K562 (cell line): ENCODE measurements around the gene TMOD3. TPM values are rescaled to one million over a fixed set of nuclear protein-coding genes. Genes with fewer than 3 reads are reported as not detected.

ENCODE experiments used
- ATF7 ChIP-seq: fragments of 450-650 bp; IDR thresholded peaks from 2 replicates; pipeline ENCODE4 v1.7.1; 2014; ENCODE audit warnings: mild to moderate bottlenecking, moderate library complexity
- HDAC2 ChIP-seq: fragments of 450-650 bp; IDR thresholded peaks from 2 replicates; pipeline ENCODE4 v1.6.1; 2016; ENCODE audit warnings: mild to moderate bottlenecking
- JUN ChIP-seq, 2 experiments: sonication (generic) in 1 of 2; formaldehyde crosslinking in 1 of 2; IDR thresholded peaks; 2 replicates each; pipeline versions ENCODE4 v1.6.1 to v1.8.0; 2012 to 2022; ENCODE audit warnings: borderline replicate concordance in 2 of 2, mild to moderate bottlenecking in 2 of 2, improper control_type of control experiment in 1 of 2, low read depth in 1 of 2, low read length in 1 of 2, missing genetic modification reagents in 1 of 2
- NFIX ChIP-seq: fragments of 250-450 bp; sonication (Bioruptor Pico); IDR thresholded peaks from 2 replicates; pipeline ENCODE4 v1.4.0; 2020; ENCODE audit warnings: low read depth, mild to moderate bottlenecking, moderate library complexity
- PCBP1 ChIP-seq: fragments of 200-400 bp; formaldehyde crosslinking; IDR thresholded peaks from 2 replicates; pipeline ENCODE4 v1.6.1; 2018; ENCODE audit warnings: mild to moderate bottlenecking, low read depth, low read length; ENCODE audit not compliant: poor library complexity, severe bottlenecking
- SMARCC2 ChIP-seq: fragments of 450-650 bp; IDR thresholded peaks from 2 replicates; pipeline ENCODE4 v1.6.1; 2017; ENCODE audit warnings: antibody characterized with exemption, moderate library complexity, mild to moderate bottlenecking, low read depth
- ZNF780A ChIP-seq: fragments of 250-450 bp; sonication (Bioruptor Pico); IDR thresholded peaks from 2 replicates; pipeline ENCODE4 v1.5.0; 2021; ENCODE audit warnings: mild to moderate bottlenecking
- polyA plus RNA-seq, 8 experiments: library from polyadenylated mRNA; depleted of rRNA in 4 of 8; stranded (reverse) in 5 of 8; unstranded in 3 of 8; fragments of >200 nt; fragmentation: Nextera tagmentation in 2 of 8; fragmentation: Illumina TruSeq in 1 of 8; extraction: Ambion mirVana in 2 of 8; extraction: Trizol in 1 of 8; gene quantifications; 2 replicates each; pipeline versions ENCODE4 v1.2.1 to v1.2.3, GENCODE V29; 2011 to 2014; ENCODE audit warnings: inconsistent platforms in 1 of 8, missing spikeins in 1 of 8
- total RNA-seq, 7 experiments: library from RNA; depleted of rRNA in 6 of 7; stranded (reverse); fragments of >200 nt in 6 of 7; fragmentation: Illumina TruSeq in 2 of 7; extraction: Trizol in 2 of 7; gene quantifications; 2 replicates each; pipeline versions ENCODE4 v1.2.1 to v1.2.3, GENCODE V29; 2011 to 2021; ENCODE audit warnings: low replicate concordance in 1 of 7
- TF ChIP-seq, protein P1 (sequence below), 2 experiments: fragments of 450-650 bp; IDR thresholded peaks; 2 replicates each; pipeline ENCODE4 v1.6.1; 2018; ENCODE audit warnings: mild to moderate bottlenecking in 2 of 2, low read depth in 1 of 2; ENCODE audit not compliant: partially characterized antibody in 2 of 2
- TF ChIP-seq, protein P2 (sequence below): fragments of 250-450 bp; sonication (Bioruptor Pico); IDR thresholded peaks from 2 replicates; pipeline ENCODE4 v1.8.0; 2021; ENCODE audit warnings: borderline replicate concordance, mild to moderate bottlenecking, moderate library complexity; ENCODE audit not compliant: poor library complexity, severe bottlenecking
- TF ChIP-seq, protein P3 (sequence below): sonication (generic); formaldehyde crosslinking; IDR thresholded peaks from 2 replicates; pipeline ENCODE4 v1.8.1; 2023; ENCODE audit warnings: missing genetic modification reagents, mild to moderate bottlenecking, borderline replicate concordance
- TF ChIP-seq, protein P4 (sequence below): IDR thresholded peaks from 2 replicates; pipeline ENCODE4 v1.6.1; 2012; ENCODE audit warnings: low read depth, low read length, improper control_type of control experiment, borderline replicate concordance

The TMOD3 gene
- total and polyA plus RNA-seq, 9 of the 15 experiments (the other 6 are each of a cell fraction or from before 2014, with no cell fraction given): 6.8 to 45.0 (median 30.9) TPM

DNA sequence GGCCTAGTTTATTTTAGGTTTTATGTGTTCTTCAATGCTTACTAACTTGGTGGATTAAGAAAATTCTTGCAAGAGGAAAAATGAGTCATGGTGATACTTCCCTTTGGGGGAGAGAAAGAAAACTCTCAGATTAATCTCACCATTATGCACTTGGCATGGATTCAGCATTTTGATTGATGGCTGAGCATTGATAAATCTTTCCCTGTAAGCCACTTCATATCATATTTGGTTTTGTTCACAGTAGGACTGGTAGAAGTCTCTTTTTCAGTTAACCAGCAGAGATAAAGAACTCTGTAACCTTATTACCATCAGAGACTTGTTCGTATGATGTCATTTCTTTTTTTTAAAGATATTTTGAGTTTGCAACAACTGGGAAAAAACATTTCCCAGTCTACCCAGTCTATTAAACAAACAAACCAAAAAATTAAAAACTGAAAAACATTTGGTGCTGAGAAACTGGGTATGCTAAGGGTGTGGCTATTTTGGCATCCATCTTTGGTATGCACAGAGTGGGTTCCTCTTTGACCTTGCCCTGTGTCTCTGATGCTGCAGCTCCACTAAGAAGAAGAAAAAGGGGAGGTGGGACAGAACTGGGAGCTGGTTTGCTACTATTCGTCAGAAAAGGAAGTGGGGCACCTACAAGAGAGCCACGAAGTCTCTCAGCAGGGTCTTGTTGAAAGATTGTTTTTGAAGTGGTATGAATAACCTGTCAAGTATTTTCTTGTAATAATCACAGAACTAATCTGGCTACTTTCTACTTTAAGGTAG lies 17.2 kb downstream of the TMOD3 start (continued):
- TF ChIP-seq, protein P1, sequence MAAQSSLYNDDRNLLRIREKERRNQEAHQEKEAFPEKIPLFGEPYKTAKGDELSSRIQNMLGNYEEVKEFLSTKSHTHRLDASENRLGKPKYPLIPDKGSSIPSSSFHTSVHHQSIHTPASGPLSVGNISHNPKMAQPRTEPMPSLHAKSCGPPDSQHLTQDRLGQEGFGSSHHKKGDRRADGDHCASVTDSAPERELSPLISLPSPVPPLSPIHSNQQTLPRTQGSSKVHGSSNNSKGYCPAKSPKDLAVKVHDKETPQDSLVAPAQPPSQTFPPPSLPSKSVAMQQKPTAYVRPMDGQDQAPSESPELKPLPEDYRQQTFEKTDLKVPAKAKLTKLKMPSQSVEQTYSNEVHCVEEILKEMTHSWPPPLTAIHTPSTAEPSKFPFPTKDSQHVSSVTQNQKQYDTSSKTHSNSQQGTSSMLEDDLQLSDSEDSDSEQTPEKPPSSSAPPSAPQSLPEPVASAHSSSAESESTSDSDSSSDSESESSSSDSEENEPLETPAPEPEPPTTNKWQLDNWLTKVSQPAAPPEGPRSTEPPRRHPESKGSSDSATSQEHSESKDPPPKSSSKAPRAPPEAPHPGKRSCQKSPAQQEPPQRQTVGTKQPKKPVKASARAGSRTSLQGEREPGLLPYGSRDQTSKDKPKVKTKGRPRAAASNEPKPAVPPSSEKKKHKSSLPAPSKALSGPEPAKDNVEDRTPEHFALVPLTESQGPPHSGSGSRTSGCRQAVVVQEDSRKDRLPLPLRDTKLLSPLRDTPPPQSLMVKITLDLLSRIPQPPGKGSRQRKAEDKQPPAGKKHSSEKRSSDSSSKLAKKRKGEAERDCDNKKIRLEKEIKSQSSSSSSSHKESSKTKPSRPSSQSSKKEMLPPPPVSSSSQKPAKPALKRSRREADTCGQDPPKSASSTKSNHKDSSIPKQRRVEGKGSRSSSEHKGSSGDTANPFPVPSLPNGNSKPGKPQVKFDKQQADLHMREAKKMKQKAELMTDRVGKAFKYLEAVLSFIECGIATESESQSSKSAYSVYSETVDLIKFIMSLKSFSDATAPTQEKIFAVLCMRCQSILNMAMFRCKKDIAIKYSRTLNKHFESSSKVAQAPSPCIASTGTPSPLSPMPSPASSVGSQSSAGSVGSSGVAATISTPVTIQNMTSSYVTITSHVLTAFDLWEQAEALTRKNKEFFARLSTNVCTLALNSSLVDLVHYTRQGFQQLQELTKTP (IDR thresholded peaks at IDR 0.05; ENCODE audit: low read depth in 1 of 2, partially characterized antibody in 2 of 2): no peak
- TF ChIP-seq ATF7 (peak; percentile 86), PCBP1 (no peak), NFIX (CRISPR knock-in tag) (0 out of 2 replicates have a peak, but pooled peaks have one; percentile 8), JUN (IDR thresholded peaks at IDR 0.05; ENCODE audit: borderline replicate concordance, low read depth, low read length) (peak; percentile 63; the same call in 1 of the 2 replicates), JUN (CRISPR knock-in tag; IDR thresholded peaks at IDR 0.05; ENCODE audit: borderline replicate concordance) (no peak), HDAC2 (peak; percentile 90), ZNF780A (CRISPR knock-in tag) (no peak), SMARCC2 (peak; percentile 77)
- TF ChIP-seq, protein P2, sequence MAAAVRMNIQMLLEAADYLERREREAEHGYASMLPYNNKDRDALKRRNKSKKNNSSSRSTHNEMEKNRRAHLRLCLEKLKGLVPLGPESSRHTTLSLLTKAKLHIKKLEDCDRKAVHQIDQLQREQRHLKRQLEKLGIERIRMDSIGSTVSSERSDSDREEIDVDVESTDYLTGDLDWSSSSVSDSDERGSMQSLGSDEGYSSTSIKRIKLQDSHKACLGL (CRISPR knock-in tag): no peak
- TF ChIP-seq, protein P3, sequence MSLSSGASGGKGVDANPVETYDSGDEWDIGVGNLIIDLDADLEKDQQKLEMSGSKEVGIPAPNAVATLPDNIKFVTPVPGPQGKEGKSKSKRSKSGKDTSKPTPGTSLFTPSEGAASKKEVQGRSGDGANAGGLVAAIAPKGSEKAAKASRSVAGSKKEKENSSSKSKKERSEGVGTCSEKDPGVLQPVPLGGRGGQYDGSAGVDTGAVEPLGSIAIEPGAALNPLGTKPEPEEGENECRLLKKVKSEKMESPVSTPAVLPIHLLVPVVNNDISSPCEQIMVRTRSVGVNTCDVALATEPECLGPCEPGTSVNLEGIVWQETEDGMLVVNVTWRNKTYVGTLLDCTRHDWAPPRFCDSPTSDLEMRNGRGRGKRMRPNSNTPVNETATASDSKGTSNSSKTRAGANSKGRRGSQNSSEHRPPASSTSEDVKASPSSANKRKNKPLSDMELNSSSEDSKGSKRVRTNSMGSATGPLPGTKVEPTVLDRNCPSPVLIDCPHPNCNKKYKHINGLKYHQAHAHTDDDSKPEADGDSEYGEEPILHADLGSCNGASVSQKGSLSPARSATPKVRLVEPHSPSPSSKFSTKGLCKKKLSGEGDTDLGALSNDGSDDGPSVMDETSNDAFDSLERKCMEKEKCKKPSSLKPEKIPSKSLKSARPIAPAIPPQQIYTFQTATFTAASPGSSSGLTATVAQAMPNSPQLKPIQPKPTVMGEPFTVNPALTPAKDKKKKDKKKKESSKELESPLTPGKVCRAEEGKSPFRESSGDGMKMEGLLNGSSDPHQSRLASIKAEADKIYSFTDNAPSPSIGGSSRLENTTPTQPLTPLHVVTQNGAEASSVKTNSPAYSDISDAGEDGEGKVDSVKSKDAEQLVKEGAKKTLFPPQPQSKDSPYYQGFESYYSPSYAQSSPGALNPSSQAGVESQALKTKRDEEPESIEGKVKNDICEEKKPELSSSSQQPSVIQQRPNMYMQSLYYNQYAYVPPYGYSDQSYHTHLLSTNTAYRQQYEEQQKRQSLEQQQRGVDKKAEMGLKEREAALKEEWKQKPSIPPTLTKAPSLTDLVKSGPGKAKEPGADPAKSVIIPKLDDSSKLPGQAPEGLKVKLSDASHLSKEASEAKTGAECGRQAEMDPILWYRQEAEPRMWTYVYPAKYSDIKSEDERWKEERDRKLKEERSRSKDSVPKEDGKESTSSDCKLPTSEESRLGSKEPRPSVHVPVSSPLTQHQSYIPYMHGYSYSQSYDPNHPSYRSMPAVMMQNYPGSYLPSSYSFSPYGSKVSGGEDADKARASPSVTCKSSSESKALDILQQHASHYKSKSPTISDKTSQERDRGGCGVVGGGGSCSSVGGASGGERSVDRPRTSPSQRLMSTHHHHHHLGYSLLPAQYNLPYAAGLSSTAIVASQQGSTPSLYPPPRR (CRISPR knock-in tag): no peak
- TF ChIP-seq, protein P4, sequence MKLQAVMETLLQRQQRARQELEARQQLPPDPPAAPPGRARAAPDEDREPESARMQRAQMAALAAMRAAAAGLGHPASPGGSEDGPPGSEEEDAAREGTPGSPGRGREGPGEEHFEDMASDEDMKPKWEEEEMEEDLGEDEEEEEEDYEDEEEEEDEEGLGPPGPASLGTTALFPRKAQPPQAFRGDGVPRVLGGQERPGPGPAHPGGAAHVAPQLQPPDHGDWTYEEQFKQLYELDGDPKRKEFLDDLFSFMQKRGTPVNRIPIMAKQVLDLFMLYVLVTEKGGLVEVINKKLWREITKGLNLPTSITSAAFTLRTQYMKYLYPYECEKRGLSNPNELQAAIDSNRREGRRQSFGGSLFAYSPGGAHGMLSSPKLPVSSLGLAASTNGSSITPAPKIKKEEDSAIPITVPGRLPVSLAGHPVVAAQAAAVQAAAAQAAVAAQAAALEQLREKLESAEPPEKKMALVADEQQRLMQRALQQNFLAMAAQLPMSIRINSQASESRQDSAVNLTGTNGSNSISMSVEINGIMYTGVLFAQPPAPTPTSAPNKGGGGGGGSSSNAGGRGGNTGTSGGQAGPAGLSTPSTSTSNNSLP: peak; percentile 85; the same call in 1 of the 2 replicates
